ENCODE data around the gene PDE3B. TPM values are rescaled to one million over a fixed set of nuclear protein-coding genes. Genes with fewer than 3 reads are reported as not detected.

Gene PDE3B
- polyA plus RNA-seq, 1 of the 3 experiments (the other 2 are of a cell fraction) = 0.26 TPM

DNA sequence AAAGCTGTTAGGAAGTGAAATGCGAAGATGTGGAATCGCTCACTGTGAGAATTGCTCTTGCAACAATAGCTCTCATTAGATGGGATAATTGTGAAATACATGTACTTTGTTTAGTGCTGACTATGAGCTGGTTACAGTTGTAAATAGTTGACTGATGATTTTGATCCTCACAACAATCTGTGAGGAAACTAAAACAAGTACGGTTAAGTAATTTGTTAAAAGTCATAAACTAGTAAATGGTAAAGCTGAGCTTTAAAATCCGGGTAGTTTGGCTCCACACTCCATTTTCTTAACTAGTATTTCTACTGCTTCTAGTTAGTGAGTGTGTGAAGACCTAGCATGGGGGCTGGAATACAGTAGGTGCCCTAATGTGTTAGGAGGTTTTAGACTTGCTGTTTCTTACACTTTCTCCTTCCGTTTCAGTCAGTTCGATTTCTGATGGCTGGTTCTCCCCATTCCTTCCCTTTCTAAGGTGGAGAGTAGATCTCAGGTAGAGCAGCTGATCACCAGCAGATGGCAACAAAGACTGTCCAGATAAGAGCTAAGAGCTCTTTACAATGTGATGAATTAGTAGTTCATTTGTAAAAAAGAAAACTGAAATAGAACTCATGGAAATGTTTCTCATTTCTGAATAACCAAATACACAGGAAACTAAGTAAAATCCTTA, 264.7 kb downstream of the PDE3B start:
- no peaks in the 10 kb centered on the region for H3K79me2 ChIP-seq (ENCODE audit: insufficient read depth)
- no peaks in the 10 kb centered on the region; the same call in 1 of the 2 replicates for H3K27me3 ChIP-seq (ENCODE audit: insufficient read depth)
- H3K36me3 ChIP-seq (replicated peaks in 1 of 2; ENCODE audit: control insufficient read depth in 1 of 2, insufficient read depth in 2 of 2, low read length in 1 of 2) = no peaks in the 10 kb centered on the region
- WGBS (ENCODE audit: low lambda C conversion rate) = 30% methylated on average over 6 of the region's 6 CpGs
- no peak overlapping the region for H3K9ac ChIP-seq
- no peaks in the 10 kb centered on the region for H3K9me3 ChIP-seq
- TF ChIP-seq, protein P1, sequence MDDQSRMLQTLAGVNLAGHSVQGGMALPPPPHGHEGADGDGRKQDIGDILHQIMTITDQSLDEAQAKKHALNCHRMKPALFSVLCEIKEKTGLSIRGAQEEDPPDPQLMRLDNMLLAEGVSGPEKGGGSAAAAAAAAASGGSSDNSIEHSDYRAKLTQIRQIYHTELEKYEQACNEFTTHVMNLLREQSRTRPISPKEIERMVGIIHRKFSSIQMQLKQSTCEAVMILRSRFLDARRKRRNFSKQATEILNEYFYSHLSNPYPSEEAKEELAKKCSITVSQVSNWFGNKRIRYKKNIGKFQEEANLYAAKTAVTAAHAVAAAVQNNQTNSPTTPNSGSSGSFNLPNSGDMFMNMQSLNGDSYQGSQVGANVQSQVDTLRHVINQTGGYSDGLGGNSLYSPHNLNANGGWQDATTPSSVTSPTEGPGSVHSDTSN (IDR thresholded peaks at IDR 0.05) = no peak
- TF ChIP-seq RAD21 (IDR thresholded peaks at IDR 0.05; ENCODE audit: low read length) = peak; percentile 82
- no peak for TF ChIP-seq SIN3A (IDR thresholded peaks at IDR 0.05; ENCODE audit: borderline replicate concordance, low read depth, low read length)
- TF ChIP-seq, protein P2, sequence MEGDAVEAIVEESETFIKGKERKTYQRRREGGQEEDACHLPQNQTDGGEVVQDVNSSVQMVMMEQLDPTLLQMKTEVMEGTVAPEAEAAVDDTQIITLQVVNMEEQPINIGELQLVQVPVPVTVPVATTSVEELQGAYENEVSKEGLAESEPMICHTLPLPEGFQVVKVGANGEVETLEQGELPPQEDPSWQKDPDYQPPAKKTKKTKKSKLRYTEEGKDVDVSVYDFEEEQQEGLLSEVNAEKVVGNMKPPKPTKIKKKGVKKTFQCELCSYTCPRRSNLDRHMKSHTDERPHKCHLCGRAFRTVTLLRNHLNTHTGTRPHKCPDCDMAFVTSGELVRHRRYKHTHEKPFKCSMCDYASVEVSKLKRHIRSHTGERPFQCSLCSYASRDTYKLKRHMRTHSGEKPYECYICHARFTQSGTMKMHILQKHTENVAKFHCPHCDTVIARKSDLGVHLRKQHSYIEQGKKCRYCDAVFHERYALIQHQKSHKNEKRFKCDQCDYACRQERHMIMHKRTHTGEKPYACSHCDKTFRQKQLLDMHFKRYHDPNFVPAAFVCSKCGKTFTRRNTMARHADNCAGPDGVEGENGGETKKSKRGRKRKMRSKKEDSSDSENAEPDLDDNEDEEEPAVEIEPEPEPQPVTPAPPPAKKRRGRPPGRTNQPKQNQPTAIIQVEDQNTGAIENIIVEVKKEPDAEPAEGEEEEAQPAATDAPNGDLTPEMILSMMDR (IDR thresholded peaks at IDR 0.05) = peak; percentile 64
- TF ChIP-seq FOXJ3 (CRISPR knock-in tag; IDR thresholded peaks at IDR 0.05) = no peak
- TF ChIP-seq MEF2A (IDR thresholded peaks at IDR 0.05; ENCODE audit: borderline replicate concordance, low read depth) = no peak
- no peak for TF ChIP-seq ELF1 (IDR thresholded peaks at IDR 0.05)
- TF ChIP-seq GATA2 (CRISPR knock-in tag; IDR thresholded peaks at IDR 0.05) = no peak
- TF ChIP-seq JUND (IDR thresholded peaks at IDR 0.05) = no peak
- TF ChIP-seq EP300 (IDR thresholded peaks at IDR 0.05; ENCODE audit: borderline replicate concordance in 1 of 2, low read depth in 1 of 2, low read length in 1 of 2) = no peak
- no peak for TF ChIP-seq RXRA (IDR thresholded peaks at IDR 0.05; ENCODE audit: borderline replicate concordance, low read depth)
- TF ChIP-seq, protein P3, sequence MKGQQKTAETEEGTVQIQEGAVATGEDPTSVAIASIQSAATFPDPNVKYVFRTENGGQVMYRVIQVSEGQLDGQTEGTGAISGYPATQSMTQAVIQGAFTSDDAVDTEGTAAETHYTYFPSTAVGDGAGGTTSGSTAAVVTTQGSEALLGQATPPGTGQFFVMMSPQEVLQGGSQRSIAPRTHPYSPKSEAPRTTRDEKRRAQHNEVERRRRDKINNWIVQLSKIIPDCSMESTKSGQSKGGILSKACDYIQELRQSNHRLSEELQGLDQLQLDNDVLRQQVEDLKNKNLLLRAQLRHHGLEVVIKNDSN (IDR thresholded peaks at IDR 0.05; ENCODE audit: borderline replicate concordance, low read depth) = no peak
- peak; percentile 58 for TF ChIP-seq SMC3 (IDR thresholded peaks at IDR 0.05; ENCODE audit: low read depth, low read length)
- ChIA-PET CTCF (interaction anchor here (0.6 to 9.0 kb wide), 67 partner anchors 10 to 1875 kb away, joined by 3 to 198 read pairs (median 6); partner anchors contain the start of genes CALCB, CYP2R1, PDE3B and PSMA1), POLR2A (interaction anchor here (1.3 to 1.8 kb wide), 2 partner anchors 166 to 265 kb away, joined by 3 to 8 read pairs; partner anchors contain the start of genes CALCB and PDE3B)
- peak; percentile 55 for DNase-seq
- no peaks in the 10 kb centered on the region for H3K9me2 ChIP-seq
- H3K27ac ChIP-seq (ENCODE audit: low read depth in 2 of 2, low read length in 1 of 2) = no peak overlapping the region
- peaks cover 0 to 3% of the 10 kb centered on the region in 2 experiments; a peak in 2 of 4 replicates for H3K4me1 ChIP-seq (ENCODE audit: control insufficient read depth in 1 of 2, insufficient read depth in 2 of 2, low read depth in 1 of 2, low read length in 1 of 2)
- H3K4me3 ChIP-seq (ENCODE audit: low read depth in 2 of 2, low read length in 1 of 2) = no peak overlapping the region; a peak in 1 of 4 replicates
- H3K4me2 ChIP-seq = no peak overlapping the region
- no peaks in the 10 kb centered on the region for H4K20me1 ChIP-seq (ENCODE audit: insufficient read depth)
- H3F3A ChIP-seq (replicated peaks; ENCODE audit: insufficient read depth) = peaks cover 4% of the 10 kb centered on the region
- H2AFZ ChIP-seq (ENCODE audit: low read depth) = no peak overlapping the region

DNA sequence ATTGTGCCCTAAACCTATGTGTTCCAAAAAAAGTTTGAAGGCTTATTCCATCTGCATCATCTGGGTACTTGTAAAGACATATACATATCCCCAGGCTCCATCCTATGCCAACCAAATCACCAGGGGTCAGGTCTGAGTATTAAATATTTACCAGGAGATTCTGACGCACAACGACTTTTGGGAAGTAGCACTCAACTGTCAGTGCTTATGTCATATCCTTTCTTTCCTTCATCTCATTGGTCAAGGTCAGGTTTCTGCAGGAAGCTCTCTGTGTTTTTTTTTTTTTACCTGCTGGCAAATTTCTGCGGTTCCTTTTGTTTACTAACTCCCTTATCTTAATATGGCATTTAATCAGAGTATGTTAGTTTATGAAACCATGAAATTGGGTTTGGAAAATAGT, 270.9 kb downstream of the PDE3B start:
- 58% methylated on average over 3 of the region's 3 CpGs for WGBS (ENCODE audit: low lambda C conversion rate)
- Histone ChIP-seq H3K4me3 (ENCODE audit: low read depth in 2 of 2, low read length in 1 of 2) (no peak overlapping the region), H3K36me3 (replicated peaks in 1 of 2; ENCODE audit: control insufficient read depth in 1 of 2, insufficient read depth in 2 of 2, low read length in 1 of 2) (no peaks in the 10 kb centered on the region), H3K9me2 (no peaks in the 10 kb centered on the region), H3K27me3 (ENCODE audit: insufficient read depth) (no peaks in the 10 kb centered on the region; the same call in 1 of the 2 replicates), H3K79me2 (ENCODE audit: insufficient read depth) (no peaks in the 10 kb centered on the region), H3K9ac (no peak overlapping the region), H3K4me1 (ENCODE audit: control insufficient read depth in 1 of 2, insufficient read depth in 2 of 2, low read depth in 1 of 2, low read length in 1 of 2) (no peaks in the 10 kb centered on the region), H2AFZ (ENCODE audit: low read depth) (no peak overlapping the region), H4K20me1 (ENCODE audit: insufficient read depth) (no peaks in the 10 kb centered on the region), H3K27ac (ENCODE audit: low read depth in 2 of 2, low read length in 1 of 2) (no peak overlapping the region), H3F3A (replicated peaks; ENCODE audit: insufficient read depth) (peaks cover 1% of the 10 kb centered on the region), H3K4me2 (no peak overlapping the region), H3K9me3 (no peaks in the 10 kb centered on the region)
- ChIA-PET CTCF (interaction anchor here (1.5 to 9.0 kb wide), 2 partner anchors 160 to 162 kb away, joined by 3 to 198 read pairs; partner anchors contain the start of gene CALCB), POLR2A (no interaction called here)
- DNase-seq = no peak
- TF ChIP-seq EZH2phosphoT487 (IDR thresholded peaks at IDR 0.05; ENCODE audit: borderline replicate concordance, low read depth) (no peak), TAF1 (IDR thresholded peaks at IDR 0.05; ENCODE audit: borderline replicate concordance, low read depth, low read length) (no peak), NFIC (IDR thresholded peaks at IDR 0.05; ENCODE audit: borderline replicate concordance) (no peak)
- TF ChIP-seq, protein P2 (IDR thresholded peaks at IDR 0.05) = no peak
- TF ChIP-seq, protein P4, sequence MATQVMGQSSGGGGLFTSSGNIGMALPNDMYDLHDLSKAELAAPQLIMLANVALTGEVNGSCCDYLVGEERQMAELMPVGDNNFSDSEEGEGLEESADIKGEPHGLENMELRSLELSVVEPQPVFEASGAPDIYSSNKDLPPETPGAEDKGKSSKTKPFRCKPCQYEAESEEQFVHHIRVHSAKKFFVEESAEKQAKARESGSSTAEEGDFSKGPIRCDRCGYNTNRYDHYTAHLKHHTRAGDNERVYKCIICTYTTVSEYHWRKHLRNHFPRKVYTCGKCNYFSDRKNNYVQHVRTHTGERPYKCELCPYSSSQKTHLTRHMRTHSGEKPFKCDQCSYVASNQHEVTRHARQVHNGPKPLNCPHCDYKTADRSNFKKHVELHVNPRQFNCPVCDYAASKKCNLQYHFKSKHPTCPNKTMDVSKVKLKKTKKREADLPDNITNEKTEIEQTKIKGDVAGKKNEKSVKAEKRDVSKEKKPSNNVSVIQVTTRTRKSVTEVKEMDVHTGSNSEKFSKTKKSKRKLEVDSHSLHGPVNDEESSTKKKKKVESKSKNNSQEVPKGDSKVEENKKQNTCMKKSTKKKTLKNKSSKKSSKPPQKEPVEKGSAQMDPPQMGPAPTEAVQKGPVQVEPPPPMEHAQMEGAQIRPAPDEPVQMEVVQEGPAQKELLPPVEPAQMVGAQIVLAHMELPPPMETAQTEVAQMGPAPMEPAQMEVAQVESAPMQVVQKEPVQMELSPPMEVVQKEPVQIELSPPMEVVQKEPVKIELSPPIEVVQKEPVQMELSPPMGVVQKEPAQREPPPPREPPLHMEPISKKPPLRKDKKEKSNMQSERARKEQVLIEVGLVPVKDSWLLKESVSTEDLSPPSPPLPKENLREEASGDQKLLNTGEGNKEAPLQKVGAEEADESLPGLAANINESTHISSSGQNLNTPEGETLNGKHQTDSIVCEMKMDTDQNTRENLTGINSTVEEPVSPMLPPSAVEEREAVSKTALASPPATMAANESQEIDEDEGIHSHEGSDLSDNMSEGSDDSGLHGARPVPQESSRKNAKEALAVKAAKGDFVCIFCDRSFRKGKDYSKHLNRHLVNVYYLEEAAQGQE (IDR thresholded peaks at IDR 0.05; ENCODE audit: low read depth, low read length) = no peak

Data from SK-N-SH (cell line).